Activated T-helper 2 cell treated with anti-CD3 and anti-CD28 coated beads, Interferon-gamma antibody, Interleukin-2, Interleukin-4, amounts not matched to agents 10 μg/mL and 5 μg/mL and 100 μg/mL, durations not matched to agents 14 hours and 24 hours and 36 hours (primary cell): Measurements from ENCODE around the gene RNF152. TPM values are rescaled to one million over a fixed set of nuclear protein-coding genes. Genes with fewer than 3 reads are reported as not detected.

Experiments used
- DNase-seq: peaks from one replicate; pipeline ENCODE4 v3.0.0; 2021; ENCODE audit warnings: low spot score
- H3K27ac Mint-ChIP-seq: one replicate; pipeline ENCODE4 v1.8.0; 2021; ENCODE audit warnings: mixed read lengths
- H3K27me3 Mint-ChIP-seq: one replicate; pipeline ENCODE4 v1.8.0; 2021; ENCODE audit warnings: low read depth, mixed read lengths
- H3K36me3 Mint-ChIP-seq: one replicate; pipeline ENCODE4 v1.8.0; 2021; ENCODE audit warnings: low read depth, mixed read lengths
- H3K4me1 Mint-ChIP-seq: one replicate; pipeline ENCODE4 v1.8.0; 2021; ENCODE audit warnings: low read depth, mixed read lengths
- H3K4me3 Mint-ChIP-seq: one replicate; pipeline ENCODE4 v1.8.0; 2021; ENCODE audit warnings: low read depth, mild to moderate bottlenecking, moderate library complexity, mixed read lengths
- H3K9me3 Mint-ChIP-seq: one replicate; pipeline ENCODE4 v1.8.0; 2021; ENCODE audit warnings: mixed read lengths
- intact Hi-C: fragments of 100-400 bp; cut with micrococcal nuclease; formaldehyde crosslinking; loops from one replicate; pipeline ENCODE4 v1.15.1; 2023
- total RNA-seq: library from RNA; stranded (reverse); gene quantifications from 2 replicates; pipeline ENCODE4 v1.2.3, GENCODE V29; 2022

Gene RNF152
- total RNA-seq, result 0.21 TPM in 2 replicates

GRCh38 chr18:61892683-61893308 is at the start of gene RNF152:
RNF152 (minus strand) TSS chr18:61893007; CDS start chr18:61816463, 76,544 bp downstream.
- H3K27me3 Mint-ChIP-seq, result peaks cover 64% of the 10 kb centered on the region
- no peak within 1 kb of the TSS for H3K27ac Mint-ChIP-seq
- no peak for DNase-seq
- H3K36me3 Mint-ChIP-seq, result no peaks in the 10 kb centered on the region
- no peaks in the 10 kb centered on the region for H3K9me3 Mint-ChIP-seq
- intact Hi-C loops, result loop anchor here (1.0 to 5.0 kb wide), 2 partner anchors 34 to 240 kb away; no protein-coding TSS in a partner anchor
- peak within 1 kb of the TSS; percentile 79 for H3K4me3 Mint-ChIP-seq
- H3K4me1 Mint-ChIP-seq, result peaks cover 8% of the 10 kb centered on the region

GRCh38 chr18:61941948-61942471 is 49.2 kb upstream of the RNF152 start:
- intact Hi-C loops, result loop anchor here (1.0 kb wide), 1 partner anchor 9 kb away; no protein-coding TSS in a partner anchor
- Mint-ChIP-seq H3K4me1 (peaks cover 11% of the 10 kb centered on the region), H3K27ac (no peak overlapping the region), H3K9me3 (peaks cover 4% of the 10 kb centered on the region), H3K36me3 (no peaks in the 10 kb centered on the region), H3K4me3 (no peak overlapping the region), H3K27me3 (peaks cover 44% of the 10 kb centered on the region)
- DNase-seq, result no peak

- intact Hi-C loops, result no loop called here
- H3K4me1 Mint-ChIP-seq, result peaks cover 11% of the 10 kb centered on the region
- H3K4me3 Mint-ChIP-seq, result no peak overlapping the region
- H3K27ac Mint-ChIP-seq, result no peak overlapping the region
- H3K36me3 Mint-ChIP-seq, result no peaks in the 10 kb centered on the region
- peaks cover 4% of the 10 kb centered on the region for H3K9me3 Mint-ChIP-seq
- peaks cover 43% of the 10 kb centered on the region for H3K27me3 Mint-ChIP-seq
- DNase-seq, result no peak
These were observed 46.4 kb upstream of the RNF152 start for GRCh38 chr18:61939046-61939674.

GRCh38 chr18:61935362-61935761 is 42.6 kb upstream of the RNF152 start:
- Mint-ChIP-seq H3K36me3 (no peaks in the 10 kb centered on the region), H3K4me3 (no peak overlapping the region), H3K27ac (no peak overlapping the region), H3K4me1 (peaks cover 4% of the 10 kb centered on the region), H3K27me3 (peaks cover 60% of the 10 kb centered on the region), H3K9me3 (peaks cover 15% of the 10 kb centered on the region)
- intact Hi-C loops, result no loop called here
- DNase-seq, result no peak

- Mint-ChIP-seq H3K27ac (no peak overlapping the region), H3K9me3 (peaks cover 41% of the 10 kb centered on the region), H3K4me1 (peaks cover 12% of the 10 kb centered on the region), H3K27me3 (peaks cover 51% of the 10 kb centered on the region), H3K4me3 (no peak overlapping the region), H3K36me3 (no peaks in the 10 kb centered on the region)
- DNase-seq, result no peak
- intact Hi-C loops, result no loop called here
These were observed 39.0 kb upstream of the RNF152 start for GRCh38 chr18:61931654-61932379.

GRCh38 chr18:61929881-61930640 is 37.3 kb upstream of the RNF152 start:
- Mint-ChIP-seq H3K36me3 (no peaks in the 10 kb centered on the region), H3K27me3 (peaks cover 40% of the 10 kb centered on the region), H3K9me3 (peaks cover 42% of the 10 kb centered on the region), H3K4me1 (peaks cover 27% of the 10 kb centered on the region), H3K27ac (no peak overlapping the region), H3K4me3 (no peak overlapping the region)
- no peak for DNase-seq
- intact Hi-C loops, result loop anchor here (5.0 kb wide), 1 partner anchor 102 kb away; no protein-coding TSS in a partner anchor

GRCh38 chr18:61926532-61926931 is 33.7 kb upstream of the RNF152 start:
- Mint-ChIP-seq H3K4me1 (peaks cover 41% of the 10 kb centered on the region), H3K36me3 (no peaks in the 10 kb centered on the region), H3K9me3 (peaks cover 48% of the 10 kb centered on the region), H3K4me3 (no peak overlapping the region), H3K27me3 (peaks cover 27% of the 10 kb centered on the region), H3K27ac (peak overlapping the region; percentile 85)
- intact Hi-C loops, result loop anchor here (1.0 to 5.0 kb wide), 4 partner anchors 8 to 106 kb away; partner anchors contain the start of gene RNF152
- DNase-seq, result peak; percentile 37

- Mint-ChIP-seq H3K4me3 (no peak overlapping the region), H3K9me3 (peaks cover 42% of the 10 kb centered on the region)
- intact Hi-C loops, result no loop called here
These were observed 31.7 kb upstream of the RNF152 start for GRCh38 chr18:61924550-61924949.

GRCh38 chr18:61922435-61922834 is 29.6 kb upstream of the RNF152 start:
- Mint-ChIP-seq H3K4me1 (peaks cover 48% of the 10 kb centered on the region), H3K27me3 (peaks cover 8% of the 10 kb centered on the region), H3K36me3 (no peaks in the 10 kb centered on the region), H3K9me3 (peaks cover 25% of the 10 kb centered on the region), H3K27ac (no peak overlapping the region), H3K4me3 (no peak overlapping the region)
- intact Hi-C loops, result no loop called here
- no peak for DNase-seq

More at GRCh38 chr18:61924550-61924949, 31.7 kb upstream of the RNF152 start:
- Mint-ChIP-seq H3K36me3 (no peaks in the 10 kb centered on the region), H3K4me1 (peaks cover 40% of the 10 kb centered on the region), H3K27ac (no peak overlapping the region), H3K27me3 (peaks cover 11% of the 10 kb centered on the region)
- DNase-seq, result no peak

GRCh38 chr18:61921621-61922235 is 28.9 kb upstream of the RNF152 start:
- Mint-ChIP-seq H3K27ac (no peak overlapping the region), H3K36me3 (no peaks in the 10 kb centered on the region)

GRCh38 chr18:61917818-61918217 is 25.0 kb upstream of the RNF152 start:
- no peak for DNase-seq
- Mint-ChIP-seq H3K27ac (no peak overlapping the region), H3K36me3 (no peaks in the 10 kb centered on the region), H3K9me3 (peaks cover 12% of the 10 kb centered on the region), H3K4me3 (no peak overlapping the region), H3K4me1 (peaks cover 19% of the 10 kb centered on the region), H3K27me3 (peaks cover 8% of the 10 kb centered on the region)
- intact Hi-C loops, result loop anchor here (1.0 to 5.0 kb wide), 2 partner anchors 8 to 34 kb away; no protein-coding TSS in a partner anchor

More at GRCh38 chr18:61921621-61922235, 28.9 kb upstream of the RNF152 start:
- DNase-seq, result no peak
- peaks cover 44% of the 10 kb centered on the region for H3K4me1 Mint-ChIP-seq
- no peak overlapping the region for H3K4me3 Mint-ChIP-seq
- H3K9me3 Mint-ChIP-seq, result peaks cover 18% of the 10 kb centered on the region
- intact Hi-C loops, result no loop called here
- H3K27me3 Mint-ChIP-seq, result peaks cover 8% of the 10 kb centered on the region

- intact Hi-C loops, result no loop called here
- H3K9me3 Mint-ChIP-seq, result no peaks in the 10 kb centered on the region
These were observed 19.7 kb upstream of the RNF152 start for GRCh38 chr18:61912476-61912875.

More at GRCh38 chr18:61912476-61912875, 19.7 kb upstream of the RNF152 start:
- Mint-ChIP-seq H3K4me3 (no peak overlapping the region), H3K4me1 (peaks cover 2% of the 10 kb centered on the region), H3K27ac (no peak overlapping the region), H3K36me3 (no peaks in the 10 kb centered on the region), H3K27me3 (peaks cover 47% of the 10 kb centered on the region)
- no peak for DNase-seq
